Progenitor cell of endocrine pancreas (in vitro differentiated cells): ENCODE measurements around the gene SORCS2. TPM values are rescaled to one million over a fixed set of nuclear protein-coding genes. Genes with fewer than 3 reads are reported as not detected.

Experiments used
- DNase-seq: peaks from one replicate; pipeline ENCODE4 v3.0.0; 2021; ENCODE audit warnings: low spot score; ENCODE audit not compliant: unreplicated experiment
- H3K27ac Mint-ChIP-seq: 2 replicates; pipeline ENCODE4 v1.8.0; 2021; ENCODE audit warnings: mild to moderate bottlenecking, moderate library complexity, mixed read lengths
- H3K27me3 Mint-ChIP-seq: 2 replicates; pipeline ENCODE4 v1.8.0; 2021; ENCODE audit warnings: mixed read lengths
- H3K36me3 Mint-ChIP-seq: 2 replicates; pipeline ENCODE4 v1.8.0; 2022; ENCODE audit warnings: mixed read lengths; ENCODE audit not compliant: insufficient read depth
- H3K4me1 Mint-ChIP-seq: 2 replicates; pipeline ENCODE4 v1.8.0; 2021; ENCODE audit warnings: low read depth, mixed read lengths
- H3K4me3 Mint-ChIP-seq: 2 replicates; pipeline ENCODE4 v1.8.0; 2021; ENCODE audit warnings: low read depth, mild to moderate bottlenecking, moderate library complexity, mixed read lengths
- H3K9me3 Mint-ChIP-seq: 2 replicates; pipeline ENCODE4 v1.8.0; 2021; ENCODE audit warnings: low read depth, mixed read lengths
- CTCF ChIP-seq: fragments of 200-600 bp; sonication (generic); IDR thresholded peaks from one replicate; pipeline ENCODE4 v1.5.0; 2021; ENCODE audit warnings: antibody characterized with exemption, mild to moderate bottlenecking; ENCODE audit not compliant: unreplicated experiment
- total RNA-seq: library from RNA; stranded (reverse); gene quantifications from 2 replicates; pipeline ENCODE4 v1.2.1, GENCODE V29; 2021

The SORCS2 gene
- total RNA-seq, 1 donor from 2014 or later: 2.2 TPM

- Mint-ChIP-seq H3K27ac (no peak overlapping the region), H3K4me3 (no peak overlapping the region), H3K27me3 (peaks cover 23% of the 10 kb centered on the region), H3K9me3 (no peaks in the 10 kb centered on the region), H3K4me1 (no peaks in the 10 kb centered on the region), H3K36me3 (no peaks in the 10 kb centered on the region)
- DNase-seq: no peak
- no peak for TF ChIP-seq CTCF
Measured at GRCh38 chr4:7275067-7275466, 82.7 kb downstream of the SORCS2 start.

GRCh38 chr4:7275490-7276154, 83.3 kb downstream of the SORCS2 start:
- TF ChIP-seq CTCF: no peak
- Mint-ChIP-seq H3K9me3 (no peaks in the 10 kb centered on the region), H3K27me3 (peaks cover 27% of the 10 kb centered on the region), H3K4me3 (no peak overlapping the region), H3K4me1 (no peaks in the 10 kb centered on the region), H3K36me3 (no peaks in the 10 kb centered on the region), H3K27ac (no peak overlapping the region)
- no peak for DNase-seq

DNA sequence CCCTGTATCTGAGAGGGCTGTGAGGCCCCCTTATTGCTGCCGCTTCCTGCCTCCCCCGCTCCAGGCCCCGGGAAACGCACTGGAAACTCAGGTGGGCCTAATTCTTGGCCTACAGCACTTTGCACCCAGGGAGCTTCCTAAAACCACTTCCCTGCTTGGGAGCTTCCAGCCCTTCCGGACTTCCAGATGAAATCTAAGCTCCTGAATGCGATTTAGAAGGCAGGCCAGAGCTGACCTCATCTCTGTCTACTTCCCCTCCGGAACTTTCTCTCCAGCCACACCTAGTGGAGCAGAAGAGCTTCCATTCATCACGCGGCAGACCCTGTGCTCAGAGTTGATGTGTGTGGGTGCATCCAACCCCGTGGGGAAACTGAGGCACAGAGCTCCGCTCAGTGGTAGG, 84.2 kb downstream of the SORCS2 start:
- Mint-ChIP-seq H3K9me3 (no peaks in the 10 kb centered on the region), H3K4me1 (no peaks in the 10 kb centered on the region), H3K27ac (no peak overlapping the region), H3K36me3 (no peaks in the 10 kb centered on the region), H3K4me3 (peak overlapping the region; percentile 25), H3K27me3 (peaks cover 33% of the 10 kb centered on the region)
- DNase-seq: no peak
- TF ChIP-seq CTCF: no peak

- no peaks in the 10 kb centered on the region for H3K4me1 Mint-ChIP-seq
- no peak for DNase-seq
- no peak overlapping the region for H3K27ac Mint-ChIP-seq
- TF ChIP-seq CTCF: no peak
- no peaks in the 10 kb centered on the region for H3K9me3 Mint-ChIP-seq
- no peaks in the 10 kb centered on the region for H3K36me3 Mint-ChIP-seq
- peaks cover 43% of the 10 kb centered on the region for H3K27me3 Mint-ChIP-seq
- H3K4me3 Mint-ChIP-seq: no peak overlapping the region
Measured at GRCh38 chr4:7278071-7278765, 85.9 kb downstream of the SORCS2 start.

DNA sequence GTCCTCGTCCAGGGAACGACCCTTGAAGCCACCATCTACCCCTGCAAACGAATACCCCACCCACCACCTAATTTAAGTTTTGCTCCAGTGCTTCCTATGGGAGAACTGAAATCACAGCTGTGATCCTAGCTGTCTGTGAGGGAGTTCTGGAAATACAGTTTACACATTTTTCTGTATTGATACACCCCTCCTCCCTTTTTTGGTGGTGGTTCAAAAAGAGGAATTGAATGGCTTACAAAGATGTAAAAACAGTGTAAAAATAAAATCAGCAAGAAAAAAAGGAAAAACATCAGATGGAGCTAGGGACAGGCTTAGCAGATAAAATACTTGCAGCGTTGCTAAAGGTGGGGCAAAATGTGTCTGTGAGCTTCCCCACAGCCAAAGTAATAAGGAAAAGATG, 86.6 kb downstream of the SORCS2 start:
- peaks cover 42% of the 10 kb centered on the region for H3K27me3 Mint-ChIP-seq
- no peaks in the 10 kb centered on the region for H3K4me1 Mint-ChIP-seq
- H3K36me3 Mint-ChIP-seq: no peaks in the 10 kb centered on the region
- no peak overlapping the region for H3K4me3 Mint-ChIP-seq
- no peak for TF ChIP-seq CTCF
- DNase-seq: no peak
- H3K9me3 Mint-ChIP-seq: no peaks in the 10 kb centered on the region
- H3K27ac Mint-ChIP-seq: no peak overlapping the region
